ENCODE measurements around the gene HK2. TPM values are rescaled to one million over a fixed set of nuclear protein-coding genes. Genes with fewer than 3 reads are reported as not detected.

The HK2 gene
- total and polyA plus RNA-seq, 8 donors, result 0.47 to 8.6 (median 2.9) TPM

- WGBS, 2 donors, result 61 to 82% methylated on average over 5 of the region's 5 CpGs
- TF ChIP-seq, protein P1, sequence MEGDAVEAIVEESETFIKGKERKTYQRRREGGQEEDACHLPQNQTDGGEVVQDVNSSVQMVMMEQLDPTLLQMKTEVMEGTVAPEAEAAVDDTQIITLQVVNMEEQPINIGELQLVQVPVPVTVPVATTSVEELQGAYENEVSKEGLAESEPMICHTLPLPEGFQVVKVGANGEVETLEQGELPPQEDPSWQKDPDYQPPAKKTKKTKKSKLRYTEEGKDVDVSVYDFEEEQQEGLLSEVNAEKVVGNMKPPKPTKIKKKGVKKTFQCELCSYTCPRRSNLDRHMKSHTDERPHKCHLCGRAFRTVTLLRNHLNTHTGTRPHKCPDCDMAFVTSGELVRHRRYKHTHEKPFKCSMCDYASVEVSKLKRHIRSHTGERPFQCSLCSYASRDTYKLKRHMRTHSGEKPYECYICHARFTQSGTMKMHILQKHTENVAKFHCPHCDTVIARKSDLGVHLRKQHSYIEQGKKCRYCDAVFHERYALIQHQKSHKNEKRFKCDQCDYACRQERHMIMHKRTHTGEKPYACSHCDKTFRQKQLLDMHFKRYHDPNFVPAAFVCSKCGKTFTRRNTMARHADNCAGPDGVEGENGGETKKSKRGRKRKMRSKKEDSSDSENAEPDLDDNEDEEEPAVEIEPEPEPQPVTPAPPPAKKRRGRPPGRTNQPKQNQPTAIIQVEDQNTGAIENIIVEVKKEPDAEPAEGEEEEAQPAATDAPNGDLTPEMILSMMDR (IDR thresholded peaks at IDR 0.05), result no peak
- no peak for ATAC-seq
- FAIRE-seq, result no peak
- no peak for DNase-seq
- H3K27me3 ChIP-seq, result no peaks in the 10 kb centered on the region
- no peak overlapping the region for H3K27ac ChIP-seq
- no peaks in the 10 kb centered on the region for H3K9me3 ChIP-seq
- no peaks in the 10 kb centered on the region for H3K36me3 ChIP-seq
- no peak overlapping the region for H3K4me3 ChIP-seq
- H3K4me1 ChIP-seq, result no peaks in the 10 kb centered on the region
- intact Hi-C loops (cut with DNase I), result loop anchor here in 1 of 3 donors (10.0 kb wide), 1 partner anchor 477 kb away; no protein-coding TSS in a partner anchor
Observed at GRCh38 chr2:74927621-74928020, 93.7 kb downstream of the HK2 start.

DNA sequence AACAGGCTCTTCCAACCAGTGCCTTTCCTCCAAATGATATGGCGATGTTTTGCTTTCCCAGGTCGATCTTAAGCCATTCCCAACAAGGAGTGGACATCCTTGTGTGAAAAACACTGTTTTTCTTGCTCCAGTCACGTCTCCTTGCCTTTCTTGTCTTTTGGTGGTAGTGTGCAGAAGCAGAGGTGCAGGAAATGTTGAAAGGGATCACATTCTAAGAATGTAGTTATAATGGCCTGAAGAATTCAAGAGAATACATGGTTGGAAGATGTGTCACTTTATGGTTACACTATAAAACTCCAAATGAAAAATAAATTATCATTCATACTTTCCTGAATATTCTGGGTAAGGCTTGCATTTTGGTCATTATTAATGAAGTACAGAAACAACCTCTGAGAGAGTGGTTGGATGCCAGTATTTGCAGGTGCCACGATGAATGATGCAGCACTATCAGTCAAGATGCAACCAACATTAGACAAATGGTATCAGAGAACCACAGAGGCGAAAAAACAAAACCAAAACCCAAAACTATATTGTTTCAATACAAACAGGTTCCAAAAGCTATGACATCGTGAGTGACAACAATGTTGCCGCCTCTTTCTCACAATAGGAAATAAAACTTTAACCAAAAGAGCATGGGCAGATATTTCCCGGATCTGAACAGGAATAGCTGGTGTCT is 97.0 kb downstream of the HK2 start:
- intact Hi-C loops (cut with DNase I), result no loop called here
- FAIRE-seq (no peak), ATAC-seq (no peak), DNase-seq (no peak)
- H3K27me3 ChIP-seq, result no peaks in the 10 kb centered on the region
- 61 to 86% methylated on average over 8 of the region's 8 CpGs for WGBS, 2 donors
- no peaks in the 10 kb centered on the region for H3K36me3 ChIP-seq
- H3K4me1 ChIP-seq, result no peaks in the 10 kb centered on the region
- TF ChIP-seq, protein P1 (IDR thresholded peaks at IDR 0.05), result no peak
- no peaks in the 10 kb centered on the region for H3K9me3 ChIP-seq
- no peak overlapping the region for H3K27ac ChIP-seq
- no peak overlapping the region for H3K4me3 ChIP-seq

DNA sequence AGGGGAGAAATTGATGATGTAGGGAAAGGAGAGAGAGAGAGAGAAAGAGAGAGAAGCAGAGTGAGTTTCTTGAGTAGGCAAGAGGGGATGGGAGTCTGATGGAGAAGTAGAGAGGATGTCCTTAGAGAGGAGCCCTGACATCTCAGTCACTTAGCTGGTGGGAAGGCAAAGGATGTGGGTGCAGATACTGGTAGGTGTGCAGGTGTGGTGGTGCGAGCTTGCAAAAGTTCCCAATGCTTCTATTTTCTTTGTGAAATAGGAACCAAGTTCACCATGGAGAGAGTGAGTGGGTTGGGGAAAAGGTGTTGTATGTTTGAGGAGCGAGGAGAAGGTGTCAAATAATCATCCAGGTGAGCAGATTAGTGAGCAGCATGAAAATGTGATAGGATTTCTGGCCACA is 98.0 kb downstream of the HK2 start:
- TF ChIP-seq, protein P1 (IDR thresholded peaks at IDR 0.05), result no peak
- Histone ChIP-seq H3K9me3 (no peaks in the 10 kb centered on the region), H3K4me3 (no peak overlapping the region), H3K27me3 (no peaks in the 10 kb centered on the region), H3K36me3 (no peaks in the 10 kb centered on the region), H3K27ac (no peak overlapping the region), H3K4me1 (no peaks in the 10 kb centered on the region)
- DNase-seq, result no peak
- WGBS, 2 donors, result 50 to 86% methylated on average over 2 of the region's 2 CpGs
- intact Hi-C loops (cut with DNase I), result no loop called here
- ATAC-seq, result no peak
- no peak for FAIRE-seq

- H3K4me3 ChIP-seq, result no peak overlapping the region
- no peaks in the 10 kb centered on the region for H3K9me3 ChIP-seq
- TF ChIP-seq, protein P1 (IDR thresholded peaks at IDR 0.05), result no peak
- WGBS, 2 donors, result 52 to 68% methylated on average over 4 of the region's 4 CpGs
- no peak for DNase-seq
- intact Hi-C loops (cut with DNase I), result no loop called here
- no peaks in the 10 kb centered on the region for H3K36me3 ChIP-seq
- no peaks in the 10 kb centered on the region for H3K4me1 ChIP-seq
- no peak for FAIRE-seq
- H3K27me3 ChIP-seq, result no peaks in the 10 kb centered on the region
- no peak overlapping the region for H3K27ac ChIP-seq
- no peak for ATAC-seq
Observed at GRCh38 chr2:74935975-74936391, 102.1 kb downstream of the HK2 start.

- 60 to 84% methylated on average over 6 of the region's 6 CpGs for WGBS, 2 donors
- FAIRE-seq, result no peak
- no peak for ATAC-seq
- no peak for DNase-seq
- Histone ChIP-seq H3K27me3 (no peaks in the 10 kb centered on the region), H3K27ac (no peak overlapping the region), H3K4me3 (no peak overlapping the region), H3K36me3 (no peaks in the 10 kb centered on the region), H3K9me3 (no peaks in the 10 kb centered on the region), H3K4me1 (no peaks in the 10 kb centered on the region)
- TF ChIP-seq, protein P1 (IDR thresholded peaks at IDR 0.05), result no peak
- intact Hi-C loops (cut with DNase I), result no loop called here
Observed at GRCh38 chr2:74937221-74937880, 103.4 kb downstream of the HK2 start.
